ENCODE data around the gene SLC49A3. TPM values are rescaled to one million over a fixed set of nuclear protein-coding genes. Genes with fewer than 3 reads are reported as not detected.
A peak's percentile ranks its signal among the peaks of the same experiment; 100 is the strongest.
"Not testable (repeated sequence)": the region's sequence is repeated elsewhere in the genome, so short reads cannot be mapped to it uniquely, and the experiment has no call there.

SLC49A3 gene
- total RNA-seq: 10 to 100 TPM; 15.1 to 16.4 TPM
- polyA plus RNA-seq (2013, experiment 1 of 2): 2.0 TPM
- 1.0 TPM for polyA plus RNA-seq (2013, experiment 2 of 2)
- long read RNA-seq, experiment 1, partial matches to known transcripts: 0 of 6 reads
- long read RNA-seq, experiment 1, other reads (novel, unspliced or antisense): 6 of 6 reads
- long read RNA-seq, experiment 2, partial matches to known transcripts: 2 of 14 reads
- long read RNA-seq, experiment 2, other reads (novel, unspliced or antisense): 8 of 14 reads
- long read RNA-seq, experiment 3: 0 reads
- long read RNA-seq, experiment 4: 0 reads

DNA sequence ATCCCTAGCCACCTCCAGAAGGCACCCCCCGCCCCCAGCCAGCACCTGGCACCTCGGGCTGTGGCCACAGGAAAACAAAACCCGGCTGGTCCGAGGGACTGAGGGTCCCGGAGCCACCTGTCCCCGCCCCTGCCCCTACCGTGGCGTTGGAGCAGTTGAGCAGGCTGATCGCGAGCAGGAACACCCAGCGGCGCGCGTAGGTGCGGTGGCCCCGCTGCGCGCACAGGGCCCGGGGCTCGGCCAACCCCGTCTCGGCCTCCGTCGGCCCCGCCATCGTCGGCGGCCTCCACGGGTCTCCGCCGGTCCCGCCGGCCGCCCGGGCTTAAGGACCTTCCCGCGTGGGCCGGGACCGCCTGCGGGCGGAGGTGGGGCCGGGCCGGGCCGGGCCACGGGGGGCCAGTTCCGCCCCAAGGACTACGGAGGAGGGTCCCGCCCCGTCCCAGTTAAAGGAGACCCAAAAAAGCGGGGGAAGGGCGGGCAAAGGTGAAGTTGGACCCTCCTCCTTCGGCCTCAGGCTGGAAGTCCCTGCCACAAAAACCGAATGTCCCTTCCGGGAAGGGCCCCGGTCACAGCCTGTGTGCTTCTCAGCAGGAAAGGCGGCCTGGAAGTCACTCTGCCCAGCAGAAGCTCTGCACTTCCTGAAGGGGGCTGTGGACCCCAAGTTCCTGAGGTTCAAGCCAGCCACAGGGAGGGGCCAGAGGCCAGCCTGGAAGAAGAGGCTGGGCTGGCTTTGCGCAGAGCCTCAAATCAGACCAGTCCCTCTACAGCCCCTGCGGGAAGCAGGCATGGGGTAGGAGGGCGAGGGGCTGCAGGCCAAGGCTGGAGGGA is at the start of gene SLC49A3:
SLC49A3 (minus strand) TSS at position 298 of the 828 bp plus-strand sequence; CDS start at position 274, 24 bp downstream.
- H3K9me3 ChIP-seq (ENCODE audit: control insufficient read depth, low read length): no peaks in the 10 kb centered on the region
- H3K4me1 ChIP-seq (ENCODE audit: control insufficient read depth, insufficient read depth, low read length): peaks cover 3% of the 10 kb centered on the region
- peaks cover 10% of the 10 kb centered on the region for H3K4me1 Mint-ChIP-seq
- no peaks in the 10 kb centered on the region for H3K27me3 ChIP-seq (ENCODE audit: control insufficient read depth, insufficient read depth, low read length, poor library complexity, severe bottlenecking)
- no peak within 1 kb of the TSS for H3K27ac ChIP-seq (ENCODE audit: low read depth, low read length)
- H3K27me3 Mint-ChIP-seq (ENCODE audit: insufficient read depth): no peaks in the 10 kb centered on the region
- no peaks in the 10 kb centered on the region for H3K36me3 ChIP-seq (ENCODE audit: control insufficient read depth, insufficient read depth, low read length)
- H3K27ac Mint-ChIP-seq: no peak within 1 kb of the TSS
- DNase-seq: peak; percentile 85
- WGBS, 2 experiments (ENCODE audit: insufficient coverage in 1 of 2, insufficient read length in 1 of 2): 21 to 36% methylated on average over 22 to 59 of the region's 59 CpGs
- peak within 1 kb of the TSS; percentile 27 for H3K4me3 ChIP-seq (ENCODE audit: low read length)
- peak within 1 kb of the TSS; percentile 53 for H3K4me3 Mint-ChIP-seq
- no peak within 1 kb of the TSS for H3K9ac ChIP-seq (ENCODE audit: extremely low read depth, low read length, poor library complexity, severe bottlenecking)
- H3K9me3 Mint-ChIP-seq: no peaks in the 10 kb centered on the region
- peaks cover 5% of the 10 kb centered on the region for H3K36me3 Mint-ChIP-seq (ENCODE audit: low read depth)
- TF ChIP-seq, protein P1, sequence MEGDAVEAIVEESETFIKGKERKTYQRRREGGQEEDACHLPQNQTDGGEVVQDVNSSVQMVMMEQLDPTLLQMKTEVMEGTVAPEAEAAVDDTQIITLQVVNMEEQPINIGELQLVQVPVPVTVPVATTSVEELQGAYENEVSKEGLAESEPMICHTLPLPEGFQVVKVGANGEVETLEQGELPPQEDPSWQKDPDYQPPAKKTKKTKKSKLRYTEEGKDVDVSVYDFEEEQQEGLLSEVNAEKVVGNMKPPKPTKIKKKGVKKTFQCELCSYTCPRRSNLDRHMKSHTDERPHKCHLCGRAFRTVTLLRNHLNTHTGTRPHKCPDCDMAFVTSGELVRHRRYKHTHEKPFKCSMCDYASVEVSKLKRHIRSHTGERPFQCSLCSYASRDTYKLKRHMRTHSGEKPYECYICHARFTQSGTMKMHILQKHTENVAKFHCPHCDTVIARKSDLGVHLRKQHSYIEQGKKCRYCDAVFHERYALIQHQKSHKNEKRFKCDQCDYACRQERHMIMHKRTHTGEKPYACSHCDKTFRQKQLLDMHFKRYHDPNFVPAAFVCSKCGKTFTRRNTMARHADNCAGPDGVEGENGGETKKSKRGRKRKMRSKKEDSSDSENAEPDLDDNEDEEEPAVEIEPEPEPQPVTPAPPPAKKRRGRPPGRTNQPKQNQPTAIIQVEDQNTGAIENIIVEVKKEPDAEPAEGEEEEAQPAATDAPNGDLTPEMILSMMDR (conservative IDR thresholded peaks at IDR 0.05): peak; percentile 31

DNA sequence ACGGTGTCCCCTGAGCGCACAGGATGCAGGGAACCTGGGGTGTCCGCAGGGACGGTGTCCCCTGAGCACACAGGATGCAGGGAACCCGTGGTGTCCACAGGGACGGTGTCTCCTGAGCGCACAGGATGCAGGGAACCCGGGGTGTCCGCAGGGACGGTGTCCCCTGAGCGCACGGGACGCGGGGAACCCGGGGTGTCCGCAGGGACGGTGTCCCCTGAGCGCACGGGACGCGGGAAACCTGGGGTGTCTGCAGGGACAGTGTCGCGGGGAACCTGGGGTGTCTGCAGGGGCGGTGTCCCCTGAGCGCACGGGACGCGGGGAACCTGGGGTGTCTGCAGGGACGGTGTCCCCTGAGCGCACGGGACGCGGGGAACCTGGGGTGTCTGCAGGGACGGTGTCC is 47.6 kb upstream of the SLC49A3 start:
- H3K36me3 ChIP-seq (ENCODE audit: control insufficient read depth, insufficient read depth, low read length): peaks cover 69% of the 10 kb centered on the region
- not testable (repeated sequence) for H3K4me3 Mint-ChIP-seq; H3K27me3 Mint-ChIP-seq (ENCODE audit: insufficient read depth)

DNA sequence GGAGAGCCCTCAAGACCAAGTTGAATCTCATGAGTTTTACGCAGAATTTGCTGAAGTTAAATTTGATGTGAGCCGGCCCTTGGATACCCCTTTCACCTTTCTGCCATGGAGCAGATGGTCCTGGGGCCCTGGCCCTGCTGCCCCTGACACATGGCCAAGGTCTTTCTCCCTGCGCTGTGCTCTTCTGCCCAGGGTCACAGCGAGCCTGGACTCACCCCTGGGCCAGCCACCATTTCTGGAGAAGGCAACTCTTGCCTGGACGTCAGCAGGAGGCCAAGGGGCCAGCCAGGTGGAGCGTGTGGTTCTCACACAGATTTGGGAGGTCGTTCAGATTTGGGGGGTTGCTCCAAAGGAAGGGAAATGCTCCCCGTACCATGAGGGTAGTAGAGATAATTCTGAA is 46.6 kb upstream of the SLC49A3 start:
- no peaks in the 10 kb centered on the region for H3K27me3 Mint-ChIP-seq (ENCODE audit: insufficient read depth)
- Histone ChIP-seq H3K4me1 (ENCODE audit: control insufficient read depth, insufficient read depth, low read length) (no peaks in the 10 kb centered on the region), H3K27me3 (ENCODE audit: control insufficient read depth, insufficient read depth, low read length, poor library complexity, severe bottlenecking) (no peaks in the 10 kb centered on the region), H3K9me3 (ENCODE audit: control insufficient read depth, low read length) (no peaks in the 10 kb centered on the region), H3K4me3 (ENCODE audit: low read length) (no peak overlapping the region), H3K36me3 (ENCODE audit: control insufficient read depth, insufficient read depth, low read length) (peaks cover 68% of the 10 kb centered on the region), H3K27ac (ENCODE audit: low read depth, low read length) (no peak overlapping the region), H3K9ac (ENCODE audit: extremely low read depth, low read length, poor library complexity, severe bottlenecking) (no peak overlapping the region)
- no peaks in the 10 kb centered on the region for H3K4me1 Mint-ChIP-seq
- H3K27ac Mint-ChIP-seq: no peak overlapping the region
- TF ChIP-seq, protein P1 (conservative IDR thresholded peaks at IDR 0.05): no peak
- WGBS, 2 experiments (ENCODE audit: insufficient coverage in 1 of 2, insufficient read length in 1 of 2): 89 to 96% methylated on average over 3 to 8 of the region's 8 CpGs
- no peaks in the 10 kb centered on the region for H3K9me3 Mint-ChIP-seq
- H3K4me3 Mint-ChIP-seq: no peak overlapping the region
- peaks cover 55% of the 10 kb centered on the region for H3K36me3 Mint-ChIP-seq (ENCODE audit: low read depth)
- DNase-seq: no peak

More for the DNA sequence above, 47.6 kb upstream of the SLC49A3 start:
- DNase-seq; H3K9me3 Mint-ChIP-seq; H3K9ac ChIP-seq (ENCODE audit: extremely low read depth, low read length, poor library complexity, severe bottlenecking); H3K27me3 ChIP-seq (ENCODE audit: control insufficient read depth, insufficient read depth, low read length, poor library complexity, severe bottlenecking); H3K9me3 ChIP-seq (ENCODE audit: control insufficient read depth, low read length); H3K4me1 ChIP-seq (ENCODE audit: control insufficient read depth, insufficient read depth, low read length); H3K4me3 ChIP-seq (ENCODE audit: low read length); H3K27ac Mint-ChIP-seq; H3K27ac ChIP-seq (ENCODE audit: low read depth, low read length); H3K4me1 Mint-ChIP-seq: not testable (repeated sequence)
- 97% methylated on average over 10 to 29 of the region's 34 CpGs for WGBS, 2 experiments (ENCODE audit: insufficient coverage in 1 of 2, insufficient read length in 1 of 2)
- peaks cover 54% of the 10 kb centered on the region for H3K36me3 Mint-ChIP-seq (ENCODE audit: low read depth)
